Right renal pelvis (tissue), 4 donors: ENCODE results near the gene MEF2A. TPM values are rescaled to one million over a fixed set of nuclear protein-coding genes. Genes with fewer than 3 reads are reported as not detected.
"Not testable (repeated sequence)": the region's sequence is repeated elsewhere in the genome, so short reads cannot be mapped to it uniquely, and the experiment has no call there.

Source experiments
- DNase-seq, 4 donors: peaks; one replicate each; pipeline ENCODE4 v3.0.0-alpha.2; 2013; ENCODE audit warnings: low read depth in 4 of 4, low spot score in 3 of 4, missing footprints in 1 of 4
- polyA plus RNA-seq, 4 donors: library from polyadenylated mRNA; unstranded; fragments of 120-200 nt; gene quantifications; one replicate each; pipeline ENCODE4 v1.2.1, GENCODE V29; 2013; ENCODE audit not compliant: insufficient read length in 4 of 4

MEF2A gene
- polyA plus RNA-seq, 4 donors: 50.3 to 64.7 (median 63.7) TPM

DNA sequence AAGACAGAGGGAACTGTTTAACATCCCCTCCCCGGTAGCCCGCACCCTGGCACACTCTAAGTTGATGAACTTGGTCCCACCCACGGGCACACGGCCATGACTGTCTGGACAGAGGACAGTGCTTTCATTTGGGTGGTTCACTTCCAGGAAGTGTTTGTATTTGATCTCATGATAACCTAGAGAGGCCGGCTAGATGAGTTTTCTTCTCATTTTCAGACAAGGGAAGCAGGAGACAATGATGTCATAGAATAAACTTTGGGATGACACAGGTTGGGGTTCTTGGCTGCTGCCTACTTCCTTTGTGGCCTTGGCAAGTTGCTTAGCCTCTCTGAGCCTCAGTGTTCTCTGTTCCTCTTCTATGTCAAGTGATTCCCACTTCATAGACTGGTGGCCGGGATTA is 183.6 kb downstream of the MEF2A start:
- DNase-seq: no peak

DNA sequence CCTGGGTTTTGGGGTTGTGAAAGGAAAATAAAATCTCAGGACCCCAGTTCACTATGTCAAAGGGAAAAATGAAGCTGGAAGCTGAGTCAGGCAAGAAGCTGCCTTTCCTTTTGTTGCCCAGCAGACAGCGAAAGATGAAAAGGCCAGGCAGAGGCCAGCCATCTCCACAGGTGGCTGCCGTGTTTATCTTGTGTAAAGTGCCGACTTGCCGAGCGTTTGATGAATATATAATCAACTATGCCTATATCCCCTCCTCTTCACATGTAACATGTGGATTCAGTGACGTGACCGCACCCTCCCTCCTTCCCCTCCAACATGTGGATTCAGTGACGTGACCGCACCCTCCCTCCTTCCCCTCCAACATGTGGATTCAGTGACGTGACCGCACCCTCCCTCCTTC is 184.5 kb downstream of the MEF2A start:
- not testable (repeated sequence) for DNase-seq

DNA sequence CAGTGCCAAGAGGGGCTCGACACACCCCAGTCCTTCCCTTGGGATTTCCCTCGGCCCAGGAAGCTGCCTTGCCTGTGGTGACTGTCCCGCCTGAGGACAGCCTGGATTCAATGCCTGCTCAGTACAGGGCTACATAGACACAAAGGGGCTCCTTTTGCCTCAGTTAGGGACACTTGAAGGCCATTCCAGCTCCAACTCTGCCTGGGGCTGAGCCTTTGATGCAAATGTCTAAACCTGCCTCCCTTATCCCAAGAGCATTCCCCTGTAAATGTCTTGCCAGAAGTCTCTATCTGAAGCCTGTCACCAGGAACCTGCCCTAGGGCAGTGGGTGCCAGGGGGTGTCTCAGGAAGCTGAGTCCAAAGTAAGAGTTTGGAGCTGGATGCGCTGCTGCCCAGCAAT is 186.8 kb downstream of the MEF2A start:
- DNase-seq: no peak

DNA sequence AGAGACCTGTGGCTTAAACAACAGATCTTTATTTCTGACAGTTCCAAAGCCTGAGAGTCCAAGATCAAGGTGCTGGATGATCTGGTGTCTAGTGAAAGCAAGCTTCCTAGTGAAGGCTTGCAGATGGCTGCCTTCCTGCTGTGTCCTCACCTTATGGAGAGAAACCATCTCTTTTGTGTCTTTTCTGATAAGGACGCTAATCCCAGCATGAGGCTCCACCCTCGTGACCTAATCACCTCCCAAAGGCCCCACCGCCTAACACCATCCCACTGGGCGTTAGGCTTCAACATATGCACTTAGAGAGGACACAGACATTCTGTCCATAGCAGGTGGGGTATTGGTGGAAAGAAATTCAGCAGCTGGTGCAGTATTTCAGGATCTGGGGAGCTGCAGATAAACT is 187.3 kb downstream of the MEF2A start:
- DNase-seq: no peak

DNA sequence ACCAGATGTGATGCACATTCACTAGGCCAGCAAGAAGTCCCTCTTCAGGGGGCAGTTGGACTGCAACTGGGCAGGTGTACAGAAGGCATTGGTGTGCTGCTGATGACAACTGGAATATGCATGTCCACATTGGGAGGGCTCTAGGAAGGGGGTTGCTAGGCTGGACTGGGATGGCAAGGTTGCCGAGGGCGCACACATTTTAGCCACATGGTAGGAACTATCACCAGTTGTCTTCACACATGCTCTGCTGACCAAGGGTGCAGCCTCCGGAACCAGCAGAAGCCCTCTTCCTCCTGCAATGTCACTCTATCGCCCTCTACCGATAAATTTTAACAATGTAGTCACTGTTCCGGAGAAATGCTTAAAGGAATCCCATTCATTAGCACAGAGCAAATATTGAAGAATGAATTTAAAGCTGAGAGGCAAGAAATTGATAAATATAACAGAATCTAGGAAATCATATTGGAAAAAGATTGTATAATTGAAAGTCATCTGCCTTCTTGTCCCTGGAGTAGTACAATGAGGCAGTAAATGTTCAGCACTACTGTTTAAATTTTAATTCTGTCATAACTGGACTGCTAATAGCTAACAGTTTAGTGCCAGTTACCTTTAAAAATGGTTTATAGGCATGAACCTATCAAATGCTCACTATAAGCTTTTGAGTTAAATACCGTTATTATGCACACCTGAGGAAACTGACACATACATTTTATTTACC is 190.1 kb downstream of the MEF2A start:
- DNase-seq: peak; percentile 45 to 60 (median 52)

DNA sequence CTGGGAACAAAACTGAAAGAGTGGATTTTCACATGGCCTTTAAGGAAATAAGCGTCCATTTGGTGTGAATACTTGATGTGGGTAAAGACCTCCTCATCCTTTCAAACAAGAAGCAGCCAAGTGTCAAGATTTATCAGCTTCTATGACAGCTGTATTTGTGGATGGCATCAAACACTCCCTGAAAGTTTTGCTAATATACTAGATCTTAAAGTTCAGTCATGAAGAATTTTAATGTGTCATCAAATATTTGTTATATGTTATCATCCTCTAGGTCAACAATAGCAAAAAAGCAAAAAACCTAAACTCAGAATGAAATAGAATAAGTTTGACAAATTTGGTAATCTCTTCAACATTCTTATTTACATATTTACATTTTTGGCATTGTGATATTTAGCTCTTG is 196.5 kb downstream of the MEF2A start:
- no peak for DNase-seq

DNA sequence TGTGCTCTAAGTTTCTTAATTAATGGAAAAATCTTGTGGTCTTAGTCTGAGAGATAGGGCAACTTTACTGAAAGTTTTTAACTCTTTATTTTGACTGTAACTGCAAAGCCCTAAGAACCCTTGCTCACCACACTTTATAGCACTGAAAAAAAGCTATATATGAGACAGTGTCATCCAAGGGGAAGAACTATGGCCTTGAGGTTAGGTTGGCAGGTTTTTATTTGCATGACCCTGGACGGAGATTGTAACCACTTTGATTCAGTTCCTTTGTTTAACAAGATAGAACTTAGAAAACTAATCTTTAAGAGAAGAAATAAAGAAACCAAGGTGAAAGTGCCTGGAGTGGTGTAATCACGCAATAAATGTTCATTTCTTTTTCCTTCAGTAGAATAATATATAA is 198.0 kb downstream of the MEF2A start:
- DNase-seq: no peak

DNA sequence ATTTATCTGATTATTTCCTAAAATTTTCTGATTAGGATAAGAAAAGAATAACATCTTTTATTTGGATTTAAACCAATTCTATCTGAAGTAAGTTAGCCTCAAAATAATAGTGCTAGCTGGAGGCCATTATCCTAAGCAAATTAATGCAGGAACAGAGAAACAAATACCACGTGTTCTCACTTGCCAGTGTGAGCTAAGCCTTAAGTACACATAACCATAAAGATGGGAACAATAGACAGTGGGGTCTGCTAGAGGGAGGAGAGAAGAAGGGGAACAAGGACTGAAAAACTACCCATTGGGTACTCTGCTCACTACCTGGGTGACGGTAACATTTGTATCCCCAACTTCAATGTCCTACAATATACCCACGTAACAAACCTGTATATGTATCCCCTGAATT is 198.7 kb downstream of the MEF2A start:
- DNase-seq: no peak

Other genes with a start within 250 kb of the MEF2A start
- 10 to 100 TPM; 12.9 to 14.4 (median 13.6) TPM for gene LYSMD4, start 167.5 kb downstream of the MEF2A start, polyA plus RNA-seq